Activated CD4-positive, alpha-beta T cell treated with anti-CD3 and anti-CD28 coated beads, Interleukin-2, amount 10 ng/mL, durations not matched to agents 24 days and 14 days (primary cell): ENCODE results near the gene SPINK6. TPM values are rescaled to one million over a fixed set of nuclear protein-coding genes. Genes with fewer than 3 reads are reported as not detected.

Experiments used
- DNase-seq: peaks from one replicate; pipeline ENCODE4 v3.0.0; 2022
- H3K27ac Mint-ChIP-seq: one replicate; pipeline ENCODE4 v1.8.0; 2022; ENCODE audit warnings: mild to moderate bottlenecking, mixed read lengths
- H3K27me3 Mint-ChIP-seq: one replicate; pipeline ENCODE4 v1.8.0; 2022; ENCODE audit warnings: mixed read lengths
- H3K36me3 Mint-ChIP-seq: one replicate; pipeline ENCODE4 v1.8.0; 2022; ENCODE audit warnings: low read depth, mild to moderate bottlenecking, mixed read lengths
- H3K4me1 Mint-ChIP-seq: one replicate; pipeline ENCODE4 v1.8.0; 2021; ENCODE audit warnings: mixed read lengths
- H3K4me3 Mint-ChIP-seq: one replicate; pipeline ENCODE4 v1.8.0; 2022; ENCODE audit warnings: mild to moderate bottlenecking, moderate library complexity, mixed read lengths
- H3K9me3 Mint-ChIP-seq: one replicate; pipeline ENCODE4 v1.8.0; 2021; ENCODE audit warnings: mixed read lengths
- intact Hi-C: fragments of 100-400 bp; cut with micrococcal nuclease; formaldehyde crosslinking; loops from one replicate; pipeline ENCODE4 v1.15.1; 2023
- total RNA-seq: library from RNA; stranded (reverse); gene quantifications from 2 replicates; pipeline ENCODE4 v1.2.3, GENCODE V29; 2022

Gene SPINK6
- total RNA-seq, 1 donor from 2014 or later, result not detected

DNA sequence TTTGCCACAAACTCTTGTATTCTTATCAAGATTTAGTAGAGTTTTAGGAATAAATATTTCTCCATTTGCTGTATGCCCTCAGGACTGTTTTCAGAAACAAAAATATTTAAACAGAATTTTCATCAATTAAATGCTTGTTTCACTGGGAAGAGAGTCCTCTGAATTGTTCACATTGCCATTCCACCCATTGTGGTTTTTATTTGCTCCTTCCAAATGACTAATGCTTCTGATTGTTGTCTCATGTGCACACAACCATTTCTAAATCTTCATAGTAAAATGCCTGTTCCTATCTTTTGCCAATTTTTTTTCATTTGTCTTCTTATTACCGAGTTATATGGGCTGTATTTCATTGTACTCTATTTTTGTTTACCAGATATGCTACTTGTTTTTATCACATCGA lies 46.1 kb downstream of the SPINK6 start:
- no peak overlapping the region for H3K4me3 Mint-ChIP-seq
- no peak for DNase-seq
- H3K4me1 Mint-ChIP-seq, result no peaks in the 10 kb centered on the region
- H3K36me3 Mint-ChIP-seq, result no peaks in the 10 kb centered on the region
- no peaks in the 10 kb centered on the region for H3K9me3 Mint-ChIP-seq
- intact Hi-C loops, result no loop called here
- H3K27me3 Mint-ChIP-seq, result peaks cover 2% of the 10 kb centered on the region
- no peak overlapping the region for H3K27ac Mint-ChIP-seq

DNA sequence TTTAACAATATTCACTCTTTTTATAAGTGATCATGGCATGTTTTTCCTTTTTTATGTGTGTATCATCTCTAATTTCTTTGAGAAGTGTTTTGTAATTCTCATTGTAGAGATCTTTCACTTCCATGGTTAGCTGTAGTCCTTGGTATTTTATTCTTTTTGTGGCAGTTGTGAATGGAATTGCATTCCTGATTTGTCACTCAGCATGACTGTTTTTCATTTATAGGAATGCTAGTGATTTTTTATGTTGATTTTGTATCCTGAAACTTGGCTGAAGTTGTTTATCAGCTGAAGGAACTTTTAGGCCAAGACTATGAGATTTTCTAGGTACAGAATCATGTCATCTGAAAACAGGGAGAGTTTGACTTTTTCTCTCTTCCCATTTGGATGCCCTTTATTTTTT lies 52.6 kb downstream of the SPINK6 start:
- intact Hi-C loops, result no loop called here

DNA sequence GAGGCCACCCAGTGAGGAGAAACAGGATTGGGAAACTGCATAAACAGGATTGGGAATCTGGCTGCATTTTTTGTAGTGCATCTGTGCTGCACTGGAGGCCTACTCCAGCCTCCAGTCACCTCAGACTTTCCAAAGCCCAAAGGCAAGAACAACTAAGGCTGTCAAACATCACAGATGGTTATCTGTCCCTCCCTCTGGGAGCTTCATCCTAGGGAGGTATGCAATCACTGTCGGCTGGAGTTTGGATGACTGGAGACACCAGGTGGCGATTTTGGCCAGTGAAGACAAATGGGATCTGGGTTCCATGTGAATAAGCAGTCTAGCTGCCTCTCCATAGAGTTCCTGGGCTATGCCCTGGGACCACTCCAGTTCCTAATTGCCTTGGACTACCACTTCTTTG lies 56.4 kb downstream of the SPINK6 start:
- DNase-seq, result no peak
- Mint-ChIP-seq H3K27me3 (no peaks in the 10 kb centered on the region), H3K9me3 (peaks cover 18% of the 10 kb centered on the region), H3K4me3 (no peak overlapping the region), H3K27ac (no peak overlapping the region), H3K36me3 (no peaks in the 10 kb centered on the region), H3K4me1 (no peaks in the 10 kb centered on the region)
- intact Hi-C loops, result no loop called here

More for the DNA sequence above, 52.6 kb downstream of the SPINK6 start:
- no peak overlapping the region for H3K27ac Mint-ChIP-seq
- no peaks in the 10 kb centered on the region for H3K4me1 Mint-ChIP-seq
- H3K27me3 Mint-ChIP-seq, result no peaks in the 10 kb centered on the region
- peaks cover 18% of the 10 kb centered on the region for H3K9me3 Mint-ChIP-seq
- no peaks in the 10 kb centered on the region for H3K36me3 Mint-ChIP-seq
- no peak overlapping the region for H3K4me3 Mint-ChIP-seq
- no peak for DNase-seq

DNA sequence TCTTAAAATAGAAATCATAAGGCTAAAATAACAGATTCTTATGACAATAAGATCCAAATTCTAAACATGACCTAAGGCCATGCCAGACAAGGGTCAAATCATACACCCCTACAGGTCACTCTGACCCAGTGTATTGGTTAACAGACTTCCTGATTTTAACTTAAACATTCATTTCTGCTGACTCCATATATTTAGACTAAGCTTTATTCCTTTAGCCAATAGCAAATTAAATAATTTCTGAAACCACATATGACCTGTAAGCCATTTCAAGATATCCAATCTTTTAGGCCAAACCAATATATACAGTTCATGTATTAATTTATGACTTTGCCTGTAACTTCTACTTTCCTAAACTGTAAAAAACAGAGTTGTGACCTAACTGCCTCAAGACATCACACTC lies 58.4 kb downstream of the SPINK6 start:
- Mint-ChIP-seq H3K9me3 (peaks cover 18% of the 10 kb centered on the region), H3K4me3 (no peak overlapping the region), H3K36me3 (no peaks in the 10 kb centered on the region), H3K27ac (no peak overlapping the region), H3K4me1 (no peaks in the 10 kb centered on the region), H3K27me3 (no peaks in the 10 kb centered on the region)
- intact Hi-C loops, result no loop called here
- DNase-seq, result no peak

Other genes starting within 250 kb of the SPINK6 start
- not detected in 2 replicates for gene SPINK5, start 139.1 kb upstream of the SPINK6 start, total RNA-seq
- gene SPINK14, start 34.5 kb upstream of the SPINK6 start, total RNA-seq, result not detected in 2 replicates
- not detected in 2 replicates for gene MARCOL, start 35.5 kb downstream of the SPINK6 start, total RNA-seq
- gene SPINK13, start 65.8 kb downstream of the SPINK6 start, total RNA-seq, result not detected in 2 replicates
- not detected in 2 replicates for gene SPINK7, start 109.4 kb downstream of the SPINK6 start, total RNA-seq
- gene SPINK9, start 132.5 kb downstream of the SPINK6 start, total RNA-seq, result not detected in 2 replicates
- gene FBXO38, start 180.9 kb downstream of the SPINK6 start, total RNA-seq, result 57.3 and 62.9 TPM in 2 replicates